NCI-H1436 (cell line): Measurements from ENCODE around the gene ICE1.
"Not testable (repeated sequence)": the region's sequence is repeated elsewhere in the genome, so short reads cannot be mapped to it uniquely, and the experiment has no call there.

Source experiments
- DNase-seq: peaks from one replicate; lab custom pipeline; 2025; lab: John Stamatoyannopoulos, UW

The ICE1 gene

DNA sequence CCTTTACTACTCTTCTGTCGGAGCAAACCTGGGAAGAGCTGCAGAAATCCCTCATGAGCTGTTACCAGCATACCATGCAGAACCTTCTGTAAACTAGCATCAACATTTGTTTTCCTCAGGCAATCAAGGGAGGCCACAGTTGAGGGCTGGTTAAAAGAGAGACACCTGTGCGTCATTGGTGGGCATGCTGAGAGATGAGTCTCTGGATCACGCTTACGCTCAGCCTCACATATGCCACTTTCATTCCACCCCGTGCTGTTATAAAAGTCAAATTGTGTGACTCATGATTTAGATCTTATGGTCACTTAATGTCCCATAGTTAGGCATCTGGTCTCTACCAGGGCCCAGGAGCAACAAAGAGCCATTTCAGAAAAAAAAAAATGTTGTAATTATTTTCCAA is 18.1 kb upstream of the ICE1 start:
- DNase-seq = no peak

DNA sequence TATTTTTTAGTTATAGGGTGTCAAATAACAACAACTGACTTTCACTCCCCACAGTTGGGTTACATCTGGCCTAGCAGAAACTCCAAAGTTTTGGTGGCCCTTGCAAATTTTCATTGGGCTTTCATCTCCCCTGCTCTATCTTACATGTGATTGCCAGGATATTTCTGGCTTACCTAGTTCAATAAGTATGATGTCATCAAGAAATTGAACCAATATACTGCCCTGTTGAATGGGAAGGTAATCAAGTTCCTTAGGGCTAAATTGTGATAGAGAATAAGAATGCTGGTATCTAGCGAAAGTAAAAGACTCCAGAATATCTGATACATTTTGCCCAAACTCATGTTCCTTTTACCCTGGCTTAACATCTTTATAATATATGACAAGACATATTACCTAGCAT is 17.0 kb upstream of the ICE1 start:
- no peak for DNase-seq

DNA sequence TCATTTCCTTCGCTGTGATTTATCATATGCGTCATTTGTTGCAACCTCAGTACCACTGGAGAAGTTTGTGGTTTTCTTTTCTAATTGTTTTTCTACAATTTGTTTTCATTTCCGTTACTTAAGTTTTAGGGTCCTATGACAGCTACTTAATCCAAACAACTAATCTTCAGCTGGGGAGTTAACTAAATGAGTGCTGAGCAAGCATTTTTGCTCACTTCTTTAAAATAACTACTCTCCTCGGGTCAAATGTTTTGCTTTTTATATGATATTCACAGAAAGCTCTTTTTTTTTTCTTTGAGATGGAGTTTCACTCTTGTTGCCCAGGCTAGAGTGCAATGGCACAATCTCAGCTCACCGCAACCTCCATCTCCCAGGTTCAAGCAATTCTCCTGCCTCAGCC is 14.6 kb upstream of the ICE1 start:
- no peak for DNase-seq

DNA sequence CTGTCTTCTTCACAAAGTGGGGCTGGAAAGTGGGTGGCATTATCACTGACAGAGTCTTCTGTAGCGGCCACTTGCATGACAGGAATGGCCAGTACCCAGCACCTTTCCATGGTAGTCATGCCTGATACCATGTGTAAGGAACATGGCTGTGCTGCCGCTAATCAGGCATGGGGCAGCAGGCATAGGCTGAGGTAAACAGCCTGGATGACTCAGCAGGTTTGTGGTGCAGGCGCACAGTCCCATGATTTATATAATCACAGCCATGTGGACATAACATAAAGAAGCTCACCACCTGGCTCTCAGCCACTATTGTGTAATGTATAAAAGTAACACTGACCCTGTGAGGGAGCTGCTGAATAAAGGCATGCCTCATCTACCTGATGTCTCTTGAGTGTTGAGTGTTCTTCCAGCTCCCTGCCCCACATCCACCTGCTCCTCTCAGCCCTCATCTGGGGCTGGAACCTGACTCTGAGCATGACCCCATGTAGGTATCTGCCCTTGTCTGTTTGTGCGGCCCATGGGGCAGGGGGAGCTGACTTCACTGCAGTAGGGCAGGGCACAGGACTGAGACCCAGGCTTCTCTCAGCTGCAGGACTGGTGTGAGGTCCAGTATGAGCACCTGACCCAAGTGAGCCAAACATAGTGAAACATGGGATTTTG is 13.2 kb upstream of the ICE1 start:
- DNase-seq = no peak

DNA sequence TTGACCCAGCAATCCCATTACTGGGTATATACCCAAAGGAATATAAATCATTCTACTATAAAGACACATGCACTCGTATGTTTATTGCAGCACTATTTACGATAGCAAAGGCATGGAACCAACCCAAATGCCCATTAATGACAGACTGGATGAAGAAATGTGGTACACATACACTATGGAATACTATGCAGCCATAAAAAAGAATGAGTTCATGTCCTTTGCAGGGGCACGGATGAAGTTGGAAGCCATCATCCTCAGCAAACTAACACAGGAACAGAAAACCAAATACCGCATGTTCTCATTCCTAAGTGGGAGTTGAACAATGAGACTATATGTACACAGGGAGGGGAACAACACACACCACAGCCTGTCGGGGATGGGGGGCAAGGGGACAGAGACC is 8.6 kb upstream of the ICE1 start:
- not testable (repeated sequence) for DNase-seq

DNA sequence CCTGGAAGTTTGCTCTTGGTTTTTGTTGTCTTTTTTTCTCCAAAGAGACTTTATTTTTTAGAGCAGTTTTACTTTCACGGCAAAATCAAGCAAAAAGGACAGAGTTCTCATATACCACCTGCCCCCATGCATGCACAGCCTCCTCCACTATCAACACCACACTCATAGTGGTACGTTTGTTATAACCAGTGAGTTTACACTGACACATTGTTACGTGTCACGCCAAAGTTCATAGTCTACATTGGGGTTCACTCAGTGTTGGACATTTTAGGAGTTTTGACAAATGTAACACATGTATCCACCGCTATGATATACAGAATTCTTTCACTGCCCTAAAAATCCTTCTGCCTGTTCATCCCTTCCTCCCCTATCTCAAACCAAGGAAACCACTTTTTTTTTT is 7.5 kb upstream of the ICE1 start:
- no peak for DNase-seq

GRCh38 chr5:5416733-5417132 is 5.7 kb upstream of the ICE1 start:
- no peak for DNase-seq

DNA sequence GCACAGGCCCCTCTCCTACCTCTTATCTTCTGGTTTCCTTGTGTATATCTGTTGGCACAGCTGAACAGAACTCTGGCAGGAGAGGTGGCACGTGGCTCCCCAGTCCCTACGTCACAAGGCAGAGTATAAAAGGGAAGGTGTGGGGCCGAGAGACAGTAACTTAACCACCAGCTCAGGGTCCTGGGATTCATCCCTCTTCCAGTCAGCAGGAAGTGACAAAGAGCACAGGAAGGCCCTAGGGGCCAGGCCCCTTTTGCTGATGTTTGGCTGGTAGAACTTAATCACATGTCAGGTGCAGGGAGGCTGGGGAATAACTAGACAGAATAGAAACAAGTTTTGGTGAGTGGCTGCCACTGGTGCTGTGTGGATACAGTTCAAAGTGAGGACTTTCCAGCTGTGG is 4.5 kb upstream of the ICE1 start:
- no peak for DNase-seq

- no peak for DNase-seq
Measured at GRCh38 chr5:5418764-5419163, 3.7 kb upstream of the ICE1 start.

- DNase-seq = no peak
Measured at GRCh38 chr5:5419291-5420210, 2.9 kb upstream of the ICE1 start.

DNA sequence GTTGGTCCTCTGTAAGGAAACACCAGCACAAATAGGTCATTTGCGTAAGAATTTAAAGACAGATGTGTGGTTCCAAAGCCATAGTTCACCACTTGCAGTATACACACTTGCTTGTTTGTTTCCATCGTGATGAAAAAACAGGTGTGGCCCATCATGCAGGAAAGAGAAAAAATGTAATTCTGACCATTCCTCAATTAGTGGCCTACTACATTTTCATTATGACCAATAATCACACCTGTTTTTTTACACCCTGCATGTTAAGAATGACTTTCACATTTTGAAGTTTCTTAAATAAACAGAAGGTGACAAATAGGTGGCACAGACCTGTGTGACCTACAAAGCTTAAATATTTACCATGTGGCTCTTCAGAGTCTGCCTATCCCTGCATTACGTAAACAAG is 2.2 kb upstream of the ICE1 start:
- DNase-seq = no peak

- no peak for DNase-seq
Measured at GRCh38 chr5:5421149-5421960, 1.1 kb upstream of the ICE1 start.

DNA sequence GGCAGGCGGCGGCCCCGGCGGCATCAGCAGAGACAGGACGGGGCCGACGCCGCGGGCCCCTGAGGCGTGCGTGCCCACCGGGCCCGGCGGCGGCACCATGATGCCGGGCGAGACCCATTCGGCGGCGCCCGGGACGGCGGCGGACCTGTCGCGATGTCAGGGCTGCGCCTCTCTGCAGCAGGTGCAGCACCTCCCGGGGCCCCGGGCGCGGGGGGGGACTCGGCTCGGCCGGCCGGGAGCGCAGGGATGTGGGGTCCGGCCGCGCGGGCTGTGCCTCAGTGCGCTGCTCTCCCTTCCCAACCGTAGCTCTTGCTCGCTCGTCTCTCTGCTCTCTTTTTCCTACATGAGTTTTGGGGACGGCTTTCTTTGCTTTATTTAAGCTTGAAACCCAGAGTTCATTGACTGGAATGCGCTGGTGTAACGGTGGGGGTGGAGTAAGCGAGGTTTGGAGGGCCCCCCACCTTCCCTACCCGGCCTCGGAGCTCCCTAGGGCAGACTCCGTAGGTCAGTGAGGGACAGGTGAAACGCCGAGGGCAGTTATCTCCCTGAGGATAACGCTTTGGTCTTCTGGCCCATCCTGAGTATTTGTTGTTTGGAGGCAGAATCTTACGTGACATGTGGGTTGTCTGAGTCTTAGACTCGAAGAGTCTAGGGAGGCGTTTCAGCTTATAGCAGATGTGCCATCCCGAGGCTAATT is 490 bp downstream of the ICE1 start:
- no peak for DNase-seq

DNA sequence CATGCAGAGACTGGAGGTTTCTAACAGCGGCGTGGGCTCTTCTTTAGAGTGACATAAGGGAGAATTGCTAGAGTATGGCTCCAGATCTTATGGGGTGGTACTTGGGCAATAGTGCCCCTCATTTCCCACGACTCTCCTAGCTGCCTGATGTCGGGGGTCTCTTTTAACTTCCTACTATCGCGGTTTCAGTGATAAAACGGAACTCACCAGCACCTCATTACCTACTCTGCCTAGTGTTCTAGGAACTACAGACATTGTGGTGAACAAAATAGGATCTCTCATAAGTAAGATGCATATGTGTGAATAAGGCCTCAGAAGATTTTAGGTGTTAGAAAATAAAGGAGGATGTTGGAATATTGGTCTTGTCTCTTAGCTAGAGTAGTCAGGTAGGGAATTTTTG is 1.1 kb downstream of the ICE1 start:
- no peak for DNase-seq

DNA sequence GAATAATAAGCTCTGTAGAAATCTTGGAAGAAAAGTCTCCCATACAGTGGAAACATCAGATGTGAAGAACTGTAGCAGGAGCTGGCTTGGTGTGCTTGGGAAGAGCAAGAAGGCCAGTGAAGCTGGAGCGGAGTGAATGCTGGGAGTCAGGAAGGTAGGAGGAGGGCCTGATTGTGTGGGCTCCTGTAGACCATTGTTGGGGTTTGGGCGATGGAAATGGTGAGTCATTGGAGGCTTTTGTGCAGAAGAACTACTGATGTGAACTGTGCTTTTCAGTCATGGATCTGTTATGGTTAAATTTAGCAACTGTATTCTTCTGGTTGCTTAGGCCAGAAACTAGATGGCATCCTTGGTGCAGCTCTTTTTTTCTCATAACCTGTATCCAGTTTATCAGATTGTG is 2.3 kb downstream of the ICE1 start:
- no peak for DNase-seq

- DNase-seq = no peak
Measured at GRCh38 chr5:5430136-5430535, 7.7 kb downstream of the ICE1 start.

GRCh38 chr5:5432020-5432707 is 9.7 kb downstream of the ICE1 start:
- no peak for DNase-seq

GRCh38 chr5:5436203-5436760 is 13.8 kb downstream of the ICE1 start:
- DNase-seq = no peak

DNA sequence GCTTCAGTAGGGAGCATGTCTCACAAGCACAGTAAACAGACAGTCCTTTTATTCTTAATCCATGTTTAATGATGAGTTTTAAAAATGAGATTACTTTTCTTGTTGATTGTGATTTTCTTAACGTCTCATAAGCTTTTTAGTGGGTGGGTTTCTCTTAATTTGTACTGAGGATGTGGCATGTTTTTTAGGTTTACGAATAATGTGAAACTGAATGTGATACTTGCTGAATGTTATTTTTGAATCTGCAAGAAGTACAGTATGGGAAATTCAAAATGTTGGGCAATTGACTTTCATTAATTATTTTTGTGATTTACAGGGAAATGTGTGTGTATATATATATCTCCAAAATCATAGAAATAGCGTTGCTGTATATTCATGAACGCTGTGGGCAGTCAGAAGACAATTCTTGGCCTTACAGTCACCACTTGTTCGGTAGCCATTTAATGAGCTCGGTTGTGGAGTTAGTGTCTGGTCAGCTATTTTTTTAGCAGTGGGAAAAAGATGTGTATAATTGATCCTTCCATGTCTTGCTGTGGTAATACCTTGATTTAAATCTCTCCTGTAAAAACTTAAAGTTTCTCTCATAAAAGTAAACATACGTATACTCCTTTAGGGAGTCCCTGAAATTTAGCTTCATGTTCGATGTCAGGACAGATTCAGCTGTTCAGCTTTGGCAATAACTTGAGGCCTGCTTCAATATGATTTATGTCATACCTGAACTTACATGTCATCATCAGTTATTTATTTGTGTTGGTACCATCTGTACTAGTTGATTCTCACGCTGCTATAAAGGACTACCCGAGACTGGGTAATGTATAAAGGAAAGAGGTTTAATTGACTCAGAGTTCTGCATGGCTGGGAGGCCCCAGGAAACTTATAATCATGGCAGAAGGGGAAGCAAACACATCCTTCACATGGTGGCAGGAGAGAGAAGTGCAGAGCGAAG is 15.0 kb downstream of the ICE1 start:
- no peak for DNase-seq

DNA sequence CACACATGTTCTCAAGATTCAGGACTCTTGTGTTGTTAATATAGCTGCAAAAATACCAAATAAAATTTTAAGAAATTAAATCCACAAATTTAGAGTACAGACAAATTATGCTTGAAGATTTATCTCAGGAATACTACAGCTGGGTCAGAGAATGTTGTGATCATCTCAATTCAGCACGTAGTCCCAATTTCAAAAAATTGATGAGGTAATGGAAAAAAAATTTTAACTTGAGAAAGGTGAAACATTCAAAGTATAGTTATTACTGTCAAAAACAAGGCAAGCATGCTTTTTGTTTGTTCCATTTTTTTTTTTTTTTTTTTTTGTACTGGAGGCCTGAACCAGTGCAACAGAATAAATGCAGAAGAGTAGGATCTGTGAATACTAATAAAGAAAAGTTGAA is 29.4 kb downstream of the ICE1 start:
- DNase-seq = no peak
